Measurements from ENCODE around the gene ATP11B.

ATP11B gene

GRCh38 chr3:182949688-182950087, 156.4 kb downstream of the ATP11B start:
- TF ChIP-seq, protein P1, sequence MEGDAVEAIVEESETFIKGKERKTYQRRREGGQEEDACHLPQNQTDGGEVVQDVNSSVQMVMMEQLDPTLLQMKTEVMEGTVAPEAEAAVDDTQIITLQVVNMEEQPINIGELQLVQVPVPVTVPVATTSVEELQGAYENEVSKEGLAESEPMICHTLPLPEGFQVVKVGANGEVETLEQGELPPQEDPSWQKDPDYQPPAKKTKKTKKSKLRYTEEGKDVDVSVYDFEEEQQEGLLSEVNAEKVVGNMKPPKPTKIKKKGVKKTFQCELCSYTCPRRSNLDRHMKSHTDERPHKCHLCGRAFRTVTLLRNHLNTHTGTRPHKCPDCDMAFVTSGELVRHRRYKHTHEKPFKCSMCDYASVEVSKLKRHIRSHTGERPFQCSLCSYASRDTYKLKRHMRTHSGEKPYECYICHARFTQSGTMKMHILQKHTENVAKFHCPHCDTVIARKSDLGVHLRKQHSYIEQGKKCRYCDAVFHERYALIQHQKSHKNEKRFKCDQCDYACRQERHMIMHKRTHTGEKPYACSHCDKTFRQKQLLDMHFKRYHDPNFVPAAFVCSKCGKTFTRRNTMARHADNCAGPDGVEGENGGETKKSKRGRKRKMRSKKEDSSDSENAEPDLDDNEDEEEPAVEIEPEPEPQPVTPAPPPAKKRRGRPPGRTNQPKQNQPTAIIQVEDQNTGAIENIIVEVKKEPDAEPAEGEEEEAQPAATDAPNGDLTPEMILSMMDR (IDR thresholded peaks at IDR 0.05; ENCODE audit: low read depth, low read length): no peak

GRCh38 chr3:182954553-182955235, 161.4 kb downstream of the ATP11B start:
- Histone ChIP-seq H3K4me3 (ENCODE audit: low read depth, low read length) (no peak overlapping the region), H3K9me3 (ENCODE audit: severe bottlenecking) (no peaks in the 10 kb centered on the region), H3K27ac (no peak overlapping the region), H3K27me3 (ENCODE audit: insufficient read depth, low read depth, severe bottlenecking) (no peaks in the 10 kb centered on the region), H3K36me3 (peaks cover 11% of the 10 kb centered on the region)
- DNase-seq: no peak
- TF ChIP-seq, protein P1 (IDR thresholded peaks at IDR 0.05; ENCODE audit: low read depth, low read length): no peak

More at GRCh38 chr3:182949688-182950087, 156.4 kb downstream of the ATP11B start:
- DNase-seq: no peak
- peaks cover 8% of the 10 kb centered on the region for H3K36me3 ChIP-seq
- no peak overlapping the region for H3K27ac ChIP-seq
- no peaks in the 10 kb centered on the region for H3K27me3 ChIP-seq (ENCODE audit: insufficient read depth, low read depth, severe bottlenecking)
- no peaks in the 10 kb centered on the region for H3K9me3 ChIP-seq (ENCODE audit: severe bottlenecking)
- H3K4me3 ChIP-seq (ENCODE audit: low read depth, low read length): no peak overlapping the region

DNA sequence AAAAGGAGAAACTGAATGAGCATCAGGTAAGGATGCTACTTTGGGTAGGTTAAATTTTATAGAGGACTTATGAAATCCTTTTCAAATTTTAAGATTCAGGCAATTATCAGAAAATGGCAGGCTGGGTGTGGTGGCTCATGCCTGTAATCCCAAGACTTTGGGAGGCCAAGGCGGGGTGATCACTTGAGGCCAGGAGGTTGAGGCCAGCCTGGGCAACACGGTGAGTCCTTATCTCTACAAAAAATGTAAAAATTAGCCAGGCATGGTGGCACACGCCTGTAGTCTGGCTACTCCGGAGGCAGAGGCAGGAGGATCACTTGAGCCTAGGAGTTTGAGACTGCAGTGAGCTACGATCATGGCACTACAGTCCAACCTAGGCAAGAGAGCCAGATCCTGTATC, 163.9 kb downstream of the ATP11B start:
- H3K9me3 ChIP-seq (ENCODE audit: severe bottlenecking): no peaks in the 10 kb centered on the region
- no peaks in the 10 kb centered on the region for H3K27me3 ChIP-seq (ENCODE audit: insufficient read depth, low read depth, severe bottlenecking)
- no peak overlapping the region for H3K4me3 ChIP-seq (ENCODE audit: low read depth, low read length)
- H3K36me3 ChIP-seq: peaks cover 11% of the 10 kb centered on the region
- no peak for DNase-seq
- no peak overlapping the region for H3K27ac ChIP-seq
- TF ChIP-seq, protein P1 (IDR thresholded peaks at IDR 0.05; ENCODE audit: low read depth, low read length): no peak

- H3K4me3 ChIP-seq (ENCODE audit: low read depth, low read length): no peak overlapping the region
- H3K27ac ChIP-seq: no peak overlapping the region
- no peaks in the 10 kb centered on the region for H3K27me3 ChIP-seq (ENCODE audit: insufficient read depth, low read depth, severe bottlenecking)
- H3K36me3 ChIP-seq: peaks cover 11% of the 10 kb centered on the region
- TF ChIP-seq, protein P1 (IDR thresholded peaks at IDR 0.05; ENCODE audit: low read depth, low read length): no peak
- DNase-seq: no peak
- no peaks in the 10 kb centered on the region for H3K9me3 ChIP-seq (ENCODE audit: severe bottlenecking)
Observed at GRCh38 chr3:182957676-182958266, 164.5 kb downstream of the ATP11B start.

- Histone ChIP-seq H3K36me3 (peaks cover 11% of the 10 kb centered on the region), H3K27ac (no peak overlapping the region), H3K4me3 (ENCODE audit: low read depth, low read length) (no peak overlapping the region), H3K9me3 (ENCODE audit: severe bottlenecking) (no peaks in the 10 kb centered on the region), H3K27me3 (ENCODE audit: insufficient read depth, low read depth, severe bottlenecking) (no peaks in the 10 kb centered on the region)
- TF ChIP-seq, protein P1 (IDR thresholded peaks at IDR 0.05; ENCODE audit: low read depth, low read length): no peak
- DNase-seq: no peak
Observed at GRCh38 chr3:182959474-182960350, 166.4 kb downstream of the ATP11B start.

Measured in WERI-Rb-1 (cell line).